ENCODE measurements around the gene UNC5B. TPM values are rescaled to one million over a fixed set of nuclear protein-coding genes. Genes with fewer than 3 reads are reported as not detected.

Gene UNC5B
- total RNA-seq, 1 donor from 2014 or later = 231 TPM

GRCh38 chr10:71287456-71287855 is 75.1 kb downstream of the UNC5B start:
- Mint-ChIP-seq H3K27ac (ENCODE audit: unreplicated experiment) (no peak overlapping the region), H3K36me3 (ENCODE audit: low read depth, unreplicated experiment) (peaks cover 56% of the 10 kb centered on the region), H3K27me3 (ENCODE audit: unreplicated experiment) (peaks cover 34% of the 10 kb centered on the region), H3K4me1 (ENCODE audit: unreplicated experiment) (peaks cover 19% of the 10 kb centered on the region), H3K4me3 (ENCODE audit: unreplicated experiment) (no peak overlapping the region), H3K9me3 (ENCODE audit: unreplicated experiment) (no peaks in the 10 kb centered on the region)
- TF ChIP-seq CTCF (IDR thresholded peaks at IDR 0.05; ENCODE audit: unreplicated experiment) = no peak
- DNase-seq (ENCODE audit: low spot score) = no peak

DNA sequence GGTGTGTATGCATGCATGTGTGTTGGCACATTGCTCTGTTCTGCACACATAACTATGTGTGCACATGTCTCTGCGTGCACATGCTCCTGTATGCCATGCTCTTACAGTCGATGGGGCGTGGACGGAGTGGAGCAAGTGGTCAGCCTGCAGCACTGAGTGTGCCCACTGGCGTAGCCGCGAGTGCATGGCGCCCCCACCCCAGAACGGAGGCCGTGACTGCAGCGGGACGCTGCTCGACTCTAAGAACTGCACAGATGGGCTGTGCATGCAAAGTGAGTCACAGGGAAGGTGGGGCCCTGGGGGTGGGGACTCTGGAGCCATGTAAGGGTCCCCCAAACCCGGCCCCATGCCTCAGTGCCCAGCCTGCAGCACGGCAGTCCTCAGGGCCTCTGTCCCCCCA is 76.1 kb downstream of the UNC5B start:
- no peak for DNase-seq (ENCODE audit: low spot score)
- Mint-ChIP-seq H3K4me1 (ENCODE audit: unreplicated experiment) (peaks cover 18% of the 10 kb centered on the region), H3K4me3 (ENCODE audit: unreplicated experiment) (no peak overlapping the region), H3K27ac (ENCODE audit: unreplicated experiment) (peak overlapping the region; percentile 27), H3K27me3 (ENCODE audit: unreplicated experiment) (peaks cover 37% of the 10 kb centered on the region), H3K9me3 (ENCODE audit: unreplicated experiment) (no peaks in the 10 kb centered on the region), H3K36me3 (ENCODE audit: low read depth, unreplicated experiment) (peaks cover 62% of the 10 kb centered on the region)
- no peak for TF ChIP-seq CTCF (IDR thresholded peaks at IDR 0.05; ENCODE audit: unreplicated experiment)

GRCh38 chr10:71289421-71290130 is 77.2 kb downstream of the UNC5B start:
- no peak for DNase-seq (ENCODE audit: low spot score)
- TF ChIP-seq CTCF (IDR thresholded peaks at IDR 0.05; ENCODE audit: unreplicated experiment) = no peak
- no peak overlapping the region for H3K27ac Mint-ChIP-seq (ENCODE audit: unreplicated experiment)
- H3K27me3 Mint-ChIP-seq (ENCODE audit: unreplicated experiment) = peaks cover 35% of the 10 kb centered on the region
- H3K36me3 Mint-ChIP-seq (ENCODE audit: low read depth, unreplicated experiment) = peaks cover 59% of the 10 kb centered on the region
- H3K9me3 Mint-ChIP-seq (ENCODE audit: unreplicated experiment) = no peaks in the 10 kb centered on the region
- H3K4me3 Mint-ChIP-seq (ENCODE audit: unreplicated experiment) = peak overlapping the region; percentile 51
- peaks cover 14% of the 10 kb centered on the region for H3K4me1 Mint-ChIP-seq (ENCODE audit: unreplicated experiment)

DNA sequence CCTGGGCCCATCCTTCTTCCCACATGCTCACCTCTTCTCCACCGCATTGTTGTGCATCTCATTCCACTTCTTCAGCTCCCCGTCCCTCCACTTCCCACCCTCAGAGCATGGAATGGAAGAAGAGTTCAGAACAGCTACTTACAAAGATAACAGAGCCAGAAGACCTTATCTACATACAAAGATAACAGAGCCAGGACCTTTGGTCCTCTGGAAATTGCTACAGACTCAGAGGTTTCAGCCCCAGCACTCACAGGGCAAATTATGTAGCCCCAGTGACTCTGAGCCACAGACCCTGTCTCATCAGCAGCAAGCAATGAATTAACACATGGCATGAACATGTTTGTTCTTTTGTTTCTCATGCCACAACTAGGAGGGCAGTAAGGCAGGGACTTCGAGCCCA is 78.0 kb downstream of the UNC5B start:
- DNase-seq (ENCODE audit: low spot score) = no peak
- H3K4me3 Mint-ChIP-seq (ENCODE audit: unreplicated experiment) = peak overlapping the region; percentile 82
- H3K27ac Mint-ChIP-seq (ENCODE audit: unreplicated experiment) = no peak overlapping the region
- peaks cover 14% of the 10 kb centered on the region for H3K4me1 Mint-ChIP-seq (ENCODE audit: unreplicated experiment)
- peaks cover 62% of the 10 kb centered on the region for H3K36me3 Mint-ChIP-seq (ENCODE audit: low read depth, unreplicated experiment)
- H3K27me3 Mint-ChIP-seq (ENCODE audit: unreplicated experiment) = peaks cover 41% of the 10 kb centered on the region
- no peaks in the 10 kb centered on the region for H3K9me3 Mint-ChIP-seq (ENCODE audit: unreplicated experiment)
- TF ChIP-seq CTCF (IDR thresholded peaks at IDR 0.05; ENCODE audit: unreplicated experiment) = no peak

GRCh38 chr10:71290806-71291527 is 78.6 kb downstream of the UNC5B start:
- peaks cover 46% of the 10 kb centered on the region for H3K27me3 Mint-ChIP-seq (ENCODE audit: unreplicated experiment)
- no peak for DNase-seq (ENCODE audit: low spot score)
- H3K36me3 Mint-ChIP-seq (ENCODE audit: low read depth, unreplicated experiment) = peaks cover 61% of the 10 kb centered on the region
- H3K4me3 Mint-ChIP-seq (ENCODE audit: unreplicated experiment) = no peak overlapping the region
- no peaks in the 10 kb centered on the region for H3K9me3 Mint-ChIP-seq (ENCODE audit: unreplicated experiment)
- H3K27ac Mint-ChIP-seq (ENCODE audit: unreplicated experiment) = no peak overlapping the region
- no peak for TF ChIP-seq CTCF (IDR thresholded peaks at IDR 0.05; ENCODE audit: unreplicated experiment)
- peaks cover 14% of the 10 kb centered on the region for H3K4me1 Mint-ChIP-seq (ENCODE audit: unreplicated experiment)
